Measurements from ENCODE around the gene PANX1. TPM values are rescaled to one million over a fixed set of nuclear protein-coding genes. Genes with fewer than 3 reads are reported as not detected.

Gene PANX1
- polyA plus RNA-seq, 1 of the 3 experiments (the other 2 are of a cell fraction), result 11.1 TPM

GRCh38 chr11:94201004-94201465 lies 72.4 kb downstream of the PANX1 start:
- no peak overlapping the region for H3K4me2 ChIP-seq
- no peak for DNase-seq

More at GRCh38 chr11:94201004-94201465, 72.4 kb downstream of the PANX1 start:
- Histone ChIP-seq H3K36me3 (replicated peaks in 1 of 2; ENCODE audit: control insufficient read depth in 1 of 2, insufficient read depth in 2 of 2, low read length in 1 of 2) (no peaks in the 10 kb centered on the region), H4K20me1 (ENCODE audit: insufficient read depth) (no peaks in the 10 kb centered on the region), H3K9me3 (no peaks in the 10 kb centered on the region), H2AFZ (ENCODE audit: low read depth) (no peak overlapping the region), H3K9ac (no peak overlapping the region), H3K27ac (ENCODE audit: low read depth in 2 of 2, low read length in 1 of 2) (no peak overlapping the region), H3F3A (replicated peaks; ENCODE audit: insufficient read depth) (no peaks in the 10 kb centered on the region), H3K9me2 (no peaks in the 10 kb centered on the region), H3K4me1 (ENCODE audit: control insufficient read depth in 1 of 2, insufficient read depth in 2 of 2, low read depth in 1 of 2, low read length in 1 of 2) (no peaks in the 10 kb centered on the region; a peak in 1 of 4 replicates), H3K27me3 (ENCODE audit: insufficient read depth) (no peaks in the 10 kb centered on the region), H3K79me2 (ENCODE audit: insufficient read depth) (no peaks in the 10 kb centered on the region), H3K4me3 (ENCODE audit: low read depth in 2 of 2, low read length in 1 of 2) (no peak overlapping the region)
- WGBS (ENCODE audit: low lambda C conversion rate), result 12% methylated on average over 3 of the region's 3 CpGs
- POLR2A ChIA-PET, result no interaction called here
- CTCF ChIA-PET, result interaction anchor here (0.8 to 2.4 kb wide), 2 partner anchors 14 to 17 kb away, joined by 5 to 9 read pairs; no protein-coding TSS in a partner anchor
- TF ChIP-seq CTCF (IDR thresholded peaks at IDR 0.05) (no peak), YY1 (IDR thresholded peaks at IDR 0.05; ENCODE audit: low read depth) (no peak), PBX3 (IDR thresholded peaks at IDR 0.05) (peak; percentile 47; the same call in 1 of the 2 replicates), TAF1 (IDR thresholded peaks at IDR 0.05; ENCODE audit: borderline replicate concordance, low read depth, low read length) (no peak), EP300 (IDR thresholded peaks at IDR 0.05; ENCODE audit: borderline replicate concordance in 1 of 2, low read depth in 1 of 2, low read length in 1 of 2) (no peak), TCF12 (IDR thresholded peaks at IDR 0.05) (peak; percentile 85), CHD2 (IDR thresholded peaks at IDR 0.05; ENCODE audit: low read length, partially characterized antibody) (no peak), RCOR1 (IDR thresholded peaks at IDR 0.05; ENCODE audit: low read length) (no peak), RFX5 (IDR thresholded peaks at IDR 0.05; ENCODE audit: low read length) (no peak), FOXJ3 (CRISPR knock-in tag; IDR thresholded peaks at IDR 0.05) (no peak), NRF1 (IDR thresholded peaks at IDR 0.05; ENCODE audit: low read depth, low read length) (no peak), FOSL2 (IDR thresholded peaks at IDR 0.05; ENCODE audit: borderline replicate concordance, low read depth) (peak; percentile 15; the same call in 1 of the 2 replicates), SIN3A (IDR thresholded peaks at IDR 0.05; ENCODE audit: borderline replicate concordance, low read depth, low read length) (no peak), IRF3 (IDR thresholded peaks at IDR 0.05; ENCODE audit: low read depth, low read length) (no peak), GATA2 (CRISPR knock-in tag; IDR thresholded peaks at IDR 0.05) (no peak), JUND (IDR thresholded peaks at IDR 0.05) (no peak)
